HL-60 (cell line): ENCODE results near the gene MDGA2.

Source experiments
- DNase-seq, 2 experiments: peaks; one replicate each; pipeline ENCODE4 v3.0.0-alpha.2; 2010 to 2020; ENCODE audit warnings: low read depth in 1 of 2, low spot score in 1 of 2
- H3K27ac ChIP-seq: fragments of 250-450 bp; sonication (Bioruptor Pico); replicated peaks from 2 replicates; pipeline ENCODE4 v1.5.1; 2020; ENCODE audit warnings: mild to moderate bottlenecking, moderate library complexity
- H3K27me3 ChIP-seq: fragments of 250-450 bp; sonication (Bioruptor Pico); 2 replicates; pipeline ENCODE4 v1.5.1; 2021; ENCODE audit warnings: mild to moderate bottlenecking, moderate library complexity; ENCODE audit not compliant: insufficient read depth, poor library complexity, severe bottlenecking
- H3K4me3 ChIP-seq: replicated peaks from 2 replicates; pipeline ENCODE4 v1.5.1; 2011; ENCODE audit warnings: mild to moderate bottlenecking, control low read depth, low read length; ENCODE audit not compliant: insufficient read depth
- GABPA ChIP-seq: IDR thresholded peaks from 2 replicates; pipeline ENCODE4 v1.6.1; 2012; ENCODE audit warnings: low read depth
- POLR2AphosphoS5 ChIP-seq: IDR thresholded peaks from 2 replicates; pipeline ENCODE4 v1.6.1; 2012; ENCODE audit warnings: low read depth
- SPI1 ChIP-seq: IDR thresholded peaks from 2 replicates; pipeline ENCODE4 v1.6.1; 2012; ENCODE audit warnings: low read depth, mild to moderate bottlenecking, borderline replicate concordance
- TF ChIP-seq, protein P1 (sequence below): IDR thresholded peaks from 2 replicates; pipeline ENCODE4 v1.6.1; 2012; ENCODE audit warnings: low read depth; ENCODE audit not compliant: insufficient replicate concordance
- TF ChIP-seq, protein P2 (sequence below): IDR thresholded peaks from one replicate; pipeline ENCODE4 v1.5.1; 2011; ENCODE audit warnings: low read length, control low read depth, inconsistent platforms; ENCODE audit not compliant: insufficient read depth

MDGA2 gene

DNA sequence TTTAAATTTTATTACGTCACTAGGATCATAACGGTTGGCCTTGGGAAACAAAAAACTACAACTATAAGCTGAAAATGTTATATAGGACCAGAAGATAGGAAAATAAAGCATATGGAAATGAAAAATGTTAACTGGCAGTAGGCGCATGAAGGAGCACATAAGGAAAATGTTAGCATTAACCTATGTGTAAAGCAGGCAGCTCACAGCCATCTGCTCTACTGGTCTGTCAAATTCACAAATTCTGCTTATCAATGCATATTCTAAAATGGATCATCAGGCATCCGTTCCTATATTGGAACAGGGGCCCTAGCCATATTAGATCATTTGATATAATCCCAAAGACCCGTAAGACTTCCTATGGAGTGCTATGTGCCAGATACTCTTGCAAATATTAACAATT is 263.9 kb downstream of the MDGA2 start:
- Histone ChIP-seq H3K27me3 (no peaks in the 10 kb centered on the region), H3K27ac (no peak overlapping the region), H3K4me3 (no peak overlapping the region)
- DNase-seq = no peak
- TF ChIP-seq POLR2AphosphoS5 (no peak), SPI1 (no peak)
- TF ChIP-seq, protein P1, sequence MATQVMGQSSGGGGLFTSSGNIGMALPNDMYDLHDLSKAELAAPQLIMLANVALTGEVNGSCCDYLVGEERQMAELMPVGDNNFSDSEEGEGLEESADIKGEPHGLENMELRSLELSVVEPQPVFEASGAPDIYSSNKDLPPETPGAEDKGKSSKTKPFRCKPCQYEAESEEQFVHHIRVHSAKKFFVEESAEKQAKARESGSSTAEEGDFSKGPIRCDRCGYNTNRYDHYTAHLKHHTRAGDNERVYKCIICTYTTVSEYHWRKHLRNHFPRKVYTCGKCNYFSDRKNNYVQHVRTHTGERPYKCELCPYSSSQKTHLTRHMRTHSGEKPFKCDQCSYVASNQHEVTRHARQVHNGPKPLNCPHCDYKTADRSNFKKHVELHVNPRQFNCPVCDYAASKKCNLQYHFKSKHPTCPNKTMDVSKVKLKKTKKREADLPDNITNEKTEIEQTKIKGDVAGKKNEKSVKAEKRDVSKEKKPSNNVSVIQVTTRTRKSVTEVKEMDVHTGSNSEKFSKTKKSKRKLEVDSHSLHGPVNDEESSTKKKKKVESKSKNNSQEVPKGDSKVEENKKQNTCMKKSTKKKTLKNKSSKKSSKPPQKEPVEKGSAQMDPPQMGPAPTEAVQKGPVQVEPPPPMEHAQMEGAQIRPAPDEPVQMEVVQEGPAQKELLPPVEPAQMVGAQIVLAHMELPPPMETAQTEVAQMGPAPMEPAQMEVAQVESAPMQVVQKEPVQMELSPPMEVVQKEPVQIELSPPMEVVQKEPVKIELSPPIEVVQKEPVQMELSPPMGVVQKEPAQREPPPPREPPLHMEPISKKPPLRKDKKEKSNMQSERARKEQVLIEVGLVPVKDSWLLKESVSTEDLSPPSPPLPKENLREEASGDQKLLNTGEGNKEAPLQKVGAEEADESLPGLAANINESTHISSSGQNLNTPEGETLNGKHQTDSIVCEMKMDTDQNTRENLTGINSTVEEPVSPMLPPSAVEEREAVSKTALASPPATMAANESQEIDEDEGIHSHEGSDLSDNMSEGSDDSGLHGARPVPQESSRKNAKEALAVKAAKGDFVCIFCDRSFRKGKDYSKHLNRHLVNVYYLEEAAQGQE = no peak
- TF ChIP-seq, protein P2, sequence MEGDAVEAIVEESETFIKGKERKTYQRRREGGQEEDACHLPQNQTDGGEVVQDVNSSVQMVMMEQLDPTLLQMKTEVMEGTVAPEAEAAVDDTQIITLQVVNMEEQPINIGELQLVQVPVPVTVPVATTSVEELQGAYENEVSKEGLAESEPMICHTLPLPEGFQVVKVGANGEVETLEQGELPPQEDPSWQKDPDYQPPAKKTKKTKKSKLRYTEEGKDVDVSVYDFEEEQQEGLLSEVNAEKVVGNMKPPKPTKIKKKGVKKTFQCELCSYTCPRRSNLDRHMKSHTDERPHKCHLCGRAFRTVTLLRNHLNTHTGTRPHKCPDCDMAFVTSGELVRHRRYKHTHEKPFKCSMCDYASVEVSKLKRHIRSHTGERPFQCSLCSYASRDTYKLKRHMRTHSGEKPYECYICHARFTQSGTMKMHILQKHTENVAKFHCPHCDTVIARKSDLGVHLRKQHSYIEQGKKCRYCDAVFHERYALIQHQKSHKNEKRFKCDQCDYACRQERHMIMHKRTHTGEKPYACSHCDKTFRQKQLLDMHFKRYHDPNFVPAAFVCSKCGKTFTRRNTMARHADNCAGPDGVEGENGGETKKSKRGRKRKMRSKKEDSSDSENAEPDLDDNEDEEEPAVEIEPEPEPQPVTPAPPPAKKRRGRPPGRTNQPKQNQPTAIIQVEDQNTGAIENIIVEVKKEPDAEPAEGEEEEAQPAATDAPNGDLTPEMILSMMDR = no peak

DNA sequence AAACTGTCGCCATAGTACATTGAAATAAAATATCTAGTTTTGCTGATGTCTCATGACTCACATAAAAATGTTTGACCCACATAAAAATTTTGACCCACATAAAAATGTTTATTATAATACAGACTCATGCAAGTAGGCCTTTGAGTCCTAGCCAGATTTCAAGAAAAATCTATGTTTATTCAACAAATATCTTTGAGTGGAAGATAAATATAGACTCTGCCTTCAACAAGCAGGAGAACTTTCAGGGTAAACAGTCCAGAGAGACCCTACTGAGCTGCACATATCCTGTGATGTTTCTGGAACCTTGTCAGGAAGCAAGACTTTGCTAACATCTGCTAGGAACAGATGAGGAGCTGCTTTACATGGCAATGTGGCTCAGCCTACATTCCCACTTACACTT is 283.1 kb downstream of the MDGA2 start:
- TF ChIP-seq POLR2AphosphoS5 (no peak), SPI1 (no peak), GABPA (no peak)
- TF ChIP-seq, protein P2 = no peak
- TF ChIP-seq, protein P1 = no peak
- no peak overlapping the region for H3K27ac ChIP-seq
- H3K27me3 ChIP-seq = no peaks in the 10 kb centered on the region
- H3K4me3 ChIP-seq = no peak overlapping the region
- DNase-seq = no peak

DNA sequence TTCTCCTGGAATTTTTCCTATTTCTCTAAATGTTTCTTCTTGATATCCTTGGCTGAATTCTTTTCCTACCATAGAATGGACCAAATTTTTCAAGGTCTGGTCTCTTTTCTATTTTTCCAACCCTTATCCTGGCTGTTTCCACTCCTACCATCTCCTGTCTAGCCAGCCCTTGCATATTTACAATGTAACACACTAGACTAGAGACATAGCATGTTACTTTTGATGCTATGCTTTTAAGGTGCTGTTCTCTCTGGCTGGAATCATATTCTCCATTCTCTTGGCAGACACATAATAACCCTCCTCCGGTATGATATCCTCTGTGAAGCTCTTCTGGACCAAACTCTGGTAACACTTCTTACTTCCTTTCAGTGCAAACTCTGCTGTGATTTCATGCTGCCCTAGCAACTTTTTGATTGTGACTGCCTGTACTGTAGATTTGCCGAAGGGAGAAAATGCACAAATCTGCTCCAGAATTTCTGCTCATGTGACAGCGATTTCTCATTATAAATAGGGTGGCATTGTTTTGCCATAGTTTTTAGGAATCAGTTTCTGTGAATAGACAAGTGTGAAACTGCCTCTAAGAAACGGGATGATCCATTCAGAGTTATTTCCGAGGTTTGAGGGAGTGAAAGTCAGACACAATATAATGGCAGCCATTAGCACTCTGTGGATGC is 284.4 kb downstream of the MDGA2 start:
- no peak for DNase-seq
- no peak overlapping the region for H3K27ac ChIP-seq
- H3K4me3 ChIP-seq = no peak overlapping the region
- no peaks in the 10 kb centered on the region for H3K27me3 ChIP-seq
- TF ChIP-seq, protein P1 = no peak
- no peak for TF ChIP-seq GABPA
